DLD1 (cell line): ENCODE results near the gene IRAK1.

Experiments used
- in situ Hi-C: cut with HindIII; loops from 2 replicates; pipeline ENCODE4 v1.10.0; 2017; ENCODE audit warnings: low sequenced_read_pairs

Gene IRAK1

DNA sequence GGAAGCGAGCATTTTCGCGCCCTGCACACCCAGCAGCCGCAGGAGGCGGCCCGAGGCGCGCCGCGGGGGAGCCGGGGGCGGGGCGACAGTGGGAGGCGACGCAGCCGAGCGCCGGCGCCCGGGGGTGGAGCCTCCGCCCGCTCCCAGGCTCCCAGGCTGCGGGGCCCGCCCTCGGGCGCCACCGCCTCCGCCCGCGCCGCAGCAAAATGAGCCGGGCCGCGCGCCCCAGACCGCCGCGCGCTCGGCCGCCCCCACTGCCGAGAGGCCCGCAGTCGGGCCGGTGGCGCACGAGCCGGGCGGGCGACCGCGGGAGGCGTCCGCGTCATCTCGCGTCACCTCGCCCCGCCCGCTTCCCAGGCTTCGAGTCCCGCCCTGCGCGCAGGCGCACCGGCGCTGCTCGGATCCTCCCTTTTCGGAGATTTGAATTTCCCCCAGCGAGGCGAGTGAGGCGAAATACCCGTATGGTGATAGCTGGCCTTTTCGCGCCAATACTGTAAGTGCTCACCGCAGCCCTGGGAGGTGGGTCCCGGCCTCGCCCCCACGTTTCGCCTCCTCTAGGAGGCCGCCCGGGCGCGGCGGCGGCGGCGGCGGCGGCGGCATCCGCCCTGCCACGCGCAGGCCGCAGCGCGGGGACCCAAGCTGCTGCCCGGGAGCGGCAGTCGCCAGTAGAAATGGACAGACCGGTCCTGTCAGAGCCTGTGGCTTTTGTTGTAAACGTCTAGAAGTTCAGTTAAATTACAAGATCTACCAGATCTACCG, 47.2 kb downstream of the IRAK1 start, which contains the start of gene TMEM187:
Gene TMEM187 (plus strand): TSS at position 387 of the 759 bp plus-strand sequence. CDS start 9,309 bp downstream, outside the sequence.
- in situ Hi-C loops = no loop called here

DNA sequence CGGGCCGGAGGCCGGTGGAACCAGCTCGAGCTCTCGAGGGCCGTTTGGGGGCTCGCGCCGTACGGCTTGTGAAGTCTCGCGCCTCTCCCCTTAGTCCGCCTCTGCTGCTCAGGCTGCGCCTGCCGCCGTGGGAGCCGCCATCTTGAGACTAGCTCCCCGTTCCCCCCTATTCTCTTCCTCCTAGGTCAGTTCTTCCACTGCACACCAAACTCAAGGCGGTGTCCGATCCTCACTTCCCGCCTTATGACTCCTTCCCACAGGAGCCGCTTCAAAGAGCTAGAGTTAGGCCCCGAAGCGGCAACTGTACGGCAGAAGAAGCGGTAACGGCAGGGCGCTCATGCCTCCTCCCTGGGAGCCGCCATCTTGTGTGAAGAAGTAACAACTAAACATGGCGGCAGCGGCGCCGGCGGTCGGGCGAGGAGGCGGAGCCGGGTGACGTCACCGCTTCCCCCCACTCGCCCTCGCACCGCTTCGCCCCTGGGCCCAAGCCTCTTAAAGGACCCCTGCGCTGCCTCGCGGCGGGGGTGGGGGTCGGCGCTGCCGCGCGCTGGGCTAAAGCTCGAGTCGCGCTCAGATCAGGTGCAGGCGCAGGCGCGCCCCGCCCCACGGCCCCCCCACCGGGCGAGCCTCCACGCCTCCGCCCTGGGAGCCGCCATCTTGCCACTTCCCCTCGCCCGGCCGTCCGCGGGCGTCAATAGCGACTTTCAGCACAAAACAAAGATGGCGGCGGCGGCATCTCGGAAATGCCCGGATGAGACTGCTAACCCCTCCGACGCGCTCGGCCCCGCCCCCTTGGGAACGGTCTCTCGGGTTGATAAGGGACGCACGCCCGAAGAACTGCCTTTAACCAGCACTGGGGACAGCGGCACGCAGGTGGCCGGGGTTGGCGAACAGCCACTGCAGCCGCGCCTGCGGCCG, 48.0 kb downstream of the IRAK1 start, which contains the start of gene HCFC1:
Gene HCFC1 (minus strand): TSS at position 369 of the 918 bp plus-strand sequence. CDS start 978 bp downstream, outside the sequence.
- in situ Hi-C loops = no loop called here

DNA sequence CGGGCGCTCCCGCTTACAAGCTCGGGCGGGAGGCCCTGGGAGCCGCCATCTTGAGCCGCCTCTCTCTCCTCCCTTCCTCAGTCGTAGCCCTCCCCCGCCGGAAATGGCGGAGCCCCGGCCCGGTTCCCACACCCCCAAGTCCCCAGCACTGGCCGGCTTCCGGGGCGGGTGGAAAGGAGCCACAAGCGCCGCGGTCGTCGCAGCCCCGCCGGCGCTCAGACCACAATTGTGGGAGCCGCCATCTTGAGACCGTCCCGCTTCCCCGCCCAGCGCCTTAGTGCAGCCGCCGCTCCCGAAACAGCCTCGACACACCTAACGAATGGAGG, 48.6 kb downstream of the IRAK1 start:
- in situ Hi-C loops = no loop called here

DNA sequence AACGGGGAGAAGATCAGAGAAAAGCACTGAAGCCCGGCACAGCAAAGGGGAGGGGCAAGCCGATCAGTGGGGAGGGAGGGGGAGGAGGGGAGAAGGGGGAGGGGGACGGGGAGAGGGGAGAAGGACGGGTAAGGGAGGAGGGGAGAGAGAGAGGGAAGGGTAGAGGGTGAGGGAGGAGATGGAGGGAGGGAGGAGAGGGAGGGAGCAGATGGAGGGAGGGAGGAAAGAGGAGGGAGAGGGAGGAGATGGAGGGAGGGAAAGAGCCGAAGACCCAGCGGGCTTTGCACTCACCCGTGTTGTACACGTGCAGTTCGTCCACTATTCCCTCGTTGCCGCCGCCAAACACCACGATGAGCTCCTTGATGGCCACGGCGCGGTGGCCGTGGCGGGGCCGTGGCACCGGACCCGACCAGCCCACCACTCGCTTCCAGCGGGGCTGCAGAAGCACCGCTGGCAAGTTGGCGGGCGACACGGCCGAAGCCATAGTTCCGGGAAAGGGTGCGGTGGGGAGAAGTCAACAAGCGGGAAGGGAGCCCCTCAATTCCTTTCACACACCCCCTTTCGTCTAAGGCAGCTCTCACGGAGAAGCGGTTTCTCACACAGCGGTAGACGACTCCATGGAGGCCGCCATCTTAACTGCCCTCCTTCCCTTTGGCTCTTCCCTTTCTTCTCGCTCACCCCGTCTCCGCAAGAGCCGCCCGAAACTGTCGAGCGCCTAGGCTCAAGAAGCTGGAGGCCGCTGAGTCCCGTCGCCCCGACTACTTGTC, 49.2 kb downstream of the IRAK1 start:
- in situ Hi-C loops = no loop called here

DNA sequence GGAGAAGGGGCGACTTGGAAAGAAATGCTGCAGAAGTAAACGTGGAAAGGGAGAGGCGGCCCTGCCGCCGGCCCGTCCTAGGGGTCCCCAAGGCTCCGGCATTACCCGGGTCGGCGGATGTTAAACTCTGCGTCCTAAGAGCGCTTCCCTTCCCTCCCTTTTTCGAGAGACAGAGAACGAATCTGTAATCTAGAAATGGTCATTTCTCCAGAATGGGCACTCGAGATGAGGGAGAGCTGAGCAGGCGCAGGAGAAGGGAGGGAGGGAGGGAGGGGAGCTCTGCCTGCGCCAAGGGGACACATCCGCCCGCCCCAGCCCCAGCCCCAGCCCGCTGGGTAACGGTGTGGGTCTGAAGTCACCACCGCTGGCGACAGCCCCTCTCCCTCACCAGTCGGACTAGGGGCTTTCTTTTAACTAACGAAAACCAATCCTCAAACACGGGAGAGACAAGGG, 49.8 kb downstream of the IRAK1 start:
- in situ Hi-C loops = no loop called here

DNA sequence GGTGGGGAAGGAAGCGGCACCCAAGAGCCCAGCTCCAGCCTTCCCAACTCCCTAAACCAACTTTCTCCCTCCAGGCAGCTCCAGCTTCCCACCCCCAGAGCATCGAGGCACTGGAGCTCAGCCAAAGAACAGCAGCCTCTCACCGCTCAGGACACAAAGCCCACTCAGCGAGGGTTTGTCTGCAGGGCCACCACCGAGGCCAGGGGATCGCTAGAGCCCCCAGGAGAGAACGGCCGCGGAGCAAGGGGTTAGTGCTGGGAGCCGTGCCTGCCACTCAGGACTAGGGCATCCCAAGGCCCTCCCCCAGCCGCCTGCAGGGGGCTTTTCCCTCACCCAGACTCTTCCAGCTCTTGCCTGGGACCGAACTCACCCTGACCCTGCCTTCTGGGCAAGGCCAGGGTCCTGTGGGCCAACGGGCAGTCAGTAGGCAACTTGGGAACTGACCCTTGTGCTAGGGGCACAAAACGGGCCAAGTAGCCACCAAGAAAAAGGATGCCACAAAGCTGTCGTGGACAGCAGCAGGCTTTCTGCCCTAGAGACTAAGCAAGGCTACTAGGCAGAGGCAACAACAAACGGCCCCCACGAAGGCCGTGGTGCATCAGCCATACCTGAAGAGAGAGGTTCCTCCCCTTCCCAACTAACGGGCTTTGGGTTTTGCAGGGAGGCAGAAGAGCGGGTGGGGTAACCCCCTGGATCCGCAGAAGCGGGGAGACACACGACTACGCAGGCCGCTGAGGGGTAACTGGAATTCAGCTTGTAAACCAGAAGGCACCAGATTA, 50.4 kb downstream of the IRAK1 start:
- in situ Hi-C loops = no loop called here

DNA sequence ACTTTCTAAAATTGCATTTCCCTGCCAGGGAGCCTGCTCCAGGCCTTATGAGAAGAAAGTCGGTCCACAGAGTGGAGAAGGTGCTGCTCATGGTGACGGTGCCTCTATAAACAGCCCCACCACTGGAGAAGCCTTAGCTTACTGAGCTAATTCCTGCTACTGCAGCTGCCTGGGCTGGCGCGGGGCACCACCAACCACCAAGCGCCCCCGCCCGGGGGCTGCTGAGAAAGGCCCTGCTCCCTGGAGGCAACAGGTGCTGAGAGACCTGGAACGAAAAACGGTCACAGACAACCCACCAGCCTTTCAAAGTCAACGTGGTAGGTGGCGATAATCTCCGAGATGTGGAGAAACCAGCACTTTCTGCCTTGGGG, 51.0 kb downstream of the IRAK1 start:
- in situ Hi-C loops = no loop called here

DNA sequence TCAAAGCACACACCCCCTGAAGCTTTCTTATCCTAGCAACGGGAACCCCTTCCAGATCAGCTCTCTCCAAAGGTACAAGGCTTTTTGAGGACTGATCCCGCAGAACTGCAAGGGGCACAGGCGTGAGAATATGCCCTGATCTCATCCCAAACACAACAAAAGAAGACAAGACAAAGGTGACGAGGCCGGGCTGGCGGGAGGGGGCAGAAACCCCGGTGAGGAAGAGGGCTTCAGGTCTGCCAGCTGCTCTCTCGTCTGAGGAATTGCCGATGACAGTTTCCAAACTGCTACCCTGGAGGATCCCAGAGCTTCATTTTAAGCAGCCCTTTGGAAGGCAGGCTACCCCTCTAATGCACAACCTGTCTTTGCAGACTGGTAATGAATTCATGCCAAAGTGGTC, 51.4 kb downstream of the IRAK1 start:
- in situ Hi-C loops = no loop called here

DNA sequence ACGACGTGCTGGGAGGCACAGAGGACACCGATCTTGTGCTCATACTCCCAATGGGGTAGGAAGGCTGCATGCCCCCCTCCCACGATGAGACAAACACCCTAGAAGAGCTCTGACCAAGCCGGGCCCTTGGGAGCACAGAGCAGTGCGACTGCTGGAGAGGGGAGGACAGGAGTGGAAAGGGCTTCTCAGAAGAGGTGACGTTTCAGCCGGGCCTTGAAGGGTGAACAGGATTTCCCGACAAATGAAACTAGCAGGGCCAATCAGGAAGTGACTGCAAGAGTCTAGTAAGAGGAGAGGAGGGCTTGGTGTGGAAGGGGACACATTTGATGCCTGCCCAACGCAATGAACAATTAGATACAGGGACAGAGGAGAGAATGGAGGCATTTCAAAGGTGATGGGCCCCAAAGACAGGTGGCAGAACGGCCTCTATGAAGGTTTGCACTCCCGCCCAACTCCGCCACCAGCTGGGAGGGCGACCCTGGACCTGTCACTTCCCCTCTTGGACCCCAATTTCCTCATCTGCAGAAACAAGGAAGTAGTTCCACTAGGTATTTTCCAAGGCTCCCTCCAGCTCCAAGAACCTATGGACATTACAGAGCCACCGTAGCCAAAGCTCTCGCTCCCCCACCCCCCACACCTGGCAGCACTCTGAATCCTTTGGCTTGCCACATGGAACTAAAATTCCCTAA, 52.0 kb downstream of the IRAK1 start:
- in situ Hi-C loops = no loop called here

DNA sequence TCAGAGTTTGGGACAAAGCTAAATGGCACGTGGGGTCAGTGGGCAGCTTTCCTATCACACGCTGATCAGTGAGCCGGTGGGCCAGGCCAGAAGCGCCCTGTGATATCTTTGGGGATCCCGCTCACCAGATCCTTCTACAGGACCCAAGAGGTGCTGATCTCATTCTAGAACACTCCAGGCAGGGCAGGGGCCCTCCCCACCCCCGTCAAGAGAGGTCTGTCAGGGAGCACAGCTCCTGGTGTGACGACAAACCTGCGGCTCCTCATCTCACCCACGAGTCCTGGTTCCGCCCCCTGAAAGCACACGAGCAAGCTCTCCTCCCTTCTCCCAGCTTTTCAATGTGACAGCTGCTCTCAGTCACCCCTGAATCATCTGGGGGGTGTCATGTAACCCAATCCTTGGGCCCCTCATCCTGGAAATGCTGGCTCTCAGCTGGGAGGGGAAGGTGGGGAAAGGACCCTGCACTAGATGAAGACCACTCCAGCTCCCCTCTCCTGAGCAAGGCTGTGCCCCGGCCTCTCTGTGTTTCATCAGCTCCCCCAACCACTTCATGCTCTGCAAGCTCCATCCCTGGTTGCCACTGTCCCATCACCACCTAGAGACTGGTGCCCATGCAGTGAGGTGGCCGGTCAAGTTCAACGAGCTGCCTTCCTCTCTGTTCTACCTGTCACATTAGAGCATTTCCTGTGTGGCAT, 52.7 kb downstream of the IRAK1 start:
- in situ Hi-C loops = no loop called here

DNA sequence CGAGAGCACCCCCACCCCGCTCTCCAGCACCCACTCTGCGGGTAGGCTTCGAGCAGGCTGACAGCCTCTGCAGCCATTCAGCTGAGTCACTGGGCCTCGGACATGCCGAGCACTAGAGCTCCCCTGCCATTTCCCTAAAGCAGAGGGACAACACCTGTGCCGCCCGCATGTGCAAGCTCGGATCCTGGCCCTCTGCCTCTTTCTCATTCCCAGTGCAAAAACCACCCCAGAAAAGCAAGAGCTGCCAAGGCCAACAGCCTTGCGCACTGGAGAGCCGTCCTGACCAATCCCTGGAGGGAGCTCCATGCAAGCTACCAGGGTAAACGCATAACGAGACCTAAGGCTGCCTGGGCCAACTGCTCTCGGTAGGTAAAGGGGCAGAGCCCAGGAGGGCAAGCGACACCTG, 53.4 kb downstream of the IRAK1 start:
- in situ Hi-C loops = no loop called here

DNA sequence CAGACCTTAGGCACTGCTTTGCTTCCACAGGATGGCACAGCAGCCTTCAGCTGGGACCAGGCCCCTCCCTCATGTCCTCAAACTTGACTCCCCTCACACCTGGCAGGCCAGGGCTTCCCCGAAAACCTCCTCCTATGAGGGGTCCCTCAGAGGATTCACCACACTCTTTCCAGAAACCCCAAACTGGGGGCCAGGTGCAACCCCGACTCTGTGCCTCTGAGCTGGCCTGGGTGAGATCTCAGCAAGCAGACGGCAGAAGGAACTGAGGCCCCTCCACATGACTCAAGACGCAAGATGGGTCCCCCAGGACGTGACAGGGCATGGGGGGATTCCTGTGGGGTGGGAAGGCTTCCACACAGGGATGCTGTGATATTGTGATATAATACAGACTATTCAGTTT, 54.3 kb downstream of the IRAK1 start:
- in situ Hi-C loops = no loop called here

DNA sequence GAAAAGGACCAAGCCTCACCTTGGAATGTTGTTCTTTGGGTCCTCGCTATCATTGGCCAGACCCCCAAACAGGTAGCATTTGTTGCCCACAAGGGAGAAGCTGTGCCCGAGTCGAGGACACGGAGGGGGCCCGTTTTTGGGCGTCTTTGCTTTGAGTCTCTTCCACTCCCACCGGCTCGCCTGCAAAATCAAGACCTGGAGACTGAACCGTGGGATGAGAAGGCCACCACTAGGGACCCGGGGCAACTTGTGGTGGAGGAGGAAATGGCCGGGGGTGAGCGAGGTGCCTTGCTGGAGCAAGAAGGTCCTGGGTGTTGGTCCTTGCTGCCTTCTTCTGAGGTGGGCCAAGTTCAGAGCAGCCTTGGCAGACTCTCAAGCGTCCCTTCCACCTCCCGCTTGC, 55.6 kb downstream of the IRAK1 start:
- in situ Hi-C loops = no loop called here

DNA sequence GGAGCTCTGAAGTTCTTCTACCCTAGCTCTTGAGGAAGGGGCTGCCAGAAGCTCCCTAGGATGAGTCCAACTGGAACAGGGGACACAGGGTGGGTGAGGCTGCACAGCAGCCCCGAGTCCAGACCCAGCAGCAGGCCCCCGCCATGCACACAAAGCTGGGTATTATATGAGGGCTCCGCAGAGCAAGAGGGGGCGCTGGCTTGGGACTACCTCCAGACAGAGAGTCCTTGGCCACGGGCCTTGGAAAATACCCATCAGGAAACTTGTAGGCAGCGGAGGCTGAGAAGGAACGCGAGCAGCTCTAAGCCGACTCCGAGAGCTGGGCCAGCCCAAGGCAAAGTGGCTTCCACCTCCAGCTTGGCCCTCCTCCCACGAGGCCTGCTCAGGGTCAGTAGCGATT, 56.2 kb downstream of the IRAK1 start:
- in situ Hi-C loops = no loop called here

DNA sequence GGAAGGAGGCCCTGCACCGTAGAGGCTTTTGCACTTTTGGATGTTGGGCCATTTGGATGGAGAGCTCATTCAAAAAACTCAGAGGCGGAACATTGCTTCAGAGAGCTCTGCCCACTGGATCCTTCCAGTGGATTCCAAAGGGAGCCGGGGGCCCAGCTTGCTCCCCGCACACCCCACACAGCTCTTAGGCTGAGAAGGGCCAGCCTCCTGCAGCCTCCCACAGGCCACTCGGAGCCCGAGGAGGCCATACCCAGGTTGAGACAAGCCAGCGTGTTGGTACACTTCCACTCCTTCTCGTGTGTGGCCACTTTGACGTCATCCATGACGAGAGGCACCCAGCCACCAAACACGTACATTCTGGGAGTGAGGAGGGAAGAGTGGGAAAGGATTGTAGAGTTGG, 58.4 kb downstream of the IRAK1 start:
- in situ Hi-C loops = no loop called here

DNA sequence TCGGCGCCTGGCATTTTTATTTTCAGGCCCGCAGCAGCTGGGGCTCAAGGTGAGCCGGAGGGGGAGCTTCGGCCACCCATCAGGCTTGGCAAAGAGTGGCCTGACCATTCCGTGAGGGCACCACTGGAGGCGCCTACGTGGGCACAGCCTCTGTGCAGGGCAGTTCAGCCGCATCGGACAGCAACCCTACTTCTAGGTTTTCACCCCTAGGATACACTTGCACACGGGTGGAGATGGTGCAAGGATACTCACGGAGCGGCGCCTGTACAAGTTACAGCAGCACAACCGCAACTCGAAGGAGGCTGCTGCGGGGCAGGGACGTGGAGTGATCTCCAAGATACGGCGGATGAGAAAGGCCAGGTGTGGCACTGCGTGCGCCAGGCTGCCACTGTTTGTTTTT, 58.9 kb downstream of the IRAK1 start:
- in situ Hi-C loops = no loop called here
